Stimulated activated CD4-positive, alpha-beta T cell treated with anti-CD3 and anti-CD28 coated beads, Interleukin-1b, Interleukin-23, amount 100 ng/mL, for 1 hour (primary cell): ENCODE data around the gene PPP1R14B.

Experiments
- DNase-seq, 2 donors: peaks; one replicate each; pipeline ENCODE4 v3.0.0-alpha.2; 2020; ENCODE audit warnings: low read depth in 2 of 2

PPP1R14B gene

GRCh38 chr11:64245797-64246620 lies 734 bp downstream of the PPP1R14B start:
- DNase-seq: peak in 1 of 2 donors; percentile 73

GRCh38 chr11:64245401-64245796 lies 1.3 kb downstream of the PPP1R14B start:
- DNase-seq: no peak

GRCh38 chr11:64244966-64245365 lies 1.8 kb downstream of the PPP1R14B start:
- no peak for DNase-seq

GRCh38 chr11:64244107-64244506 lies 2.6 kb downstream of the PPP1R14B start:
- no peak for DNase-seq

GRCh38 chr11:64243236-64243854 lies 3.4 kb downstream of the PPP1R14B start:
- no peak for DNase-seq

GRCh38 chr11:64241491-64242374 lies 5.0 kb downstream of the PPP1R14B start:
- peak; percentile 99 to 100 for DNase-seq

DNA sequence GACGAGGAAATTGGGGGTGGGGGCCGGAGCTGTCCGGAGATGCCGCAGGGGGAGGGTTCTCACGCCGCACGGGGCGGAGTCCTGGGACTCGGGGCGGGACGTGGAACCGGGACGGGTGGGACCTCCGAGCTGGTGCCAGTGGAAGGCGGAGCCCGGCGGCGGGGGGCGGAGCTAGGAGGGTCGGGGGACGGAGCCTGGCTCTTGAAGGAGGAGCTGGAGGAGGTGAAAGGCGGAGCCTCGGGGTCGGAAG lies 5.6 kb downstream of the PPP1R14B start:
- no peak for DNase-seq

DNA sequence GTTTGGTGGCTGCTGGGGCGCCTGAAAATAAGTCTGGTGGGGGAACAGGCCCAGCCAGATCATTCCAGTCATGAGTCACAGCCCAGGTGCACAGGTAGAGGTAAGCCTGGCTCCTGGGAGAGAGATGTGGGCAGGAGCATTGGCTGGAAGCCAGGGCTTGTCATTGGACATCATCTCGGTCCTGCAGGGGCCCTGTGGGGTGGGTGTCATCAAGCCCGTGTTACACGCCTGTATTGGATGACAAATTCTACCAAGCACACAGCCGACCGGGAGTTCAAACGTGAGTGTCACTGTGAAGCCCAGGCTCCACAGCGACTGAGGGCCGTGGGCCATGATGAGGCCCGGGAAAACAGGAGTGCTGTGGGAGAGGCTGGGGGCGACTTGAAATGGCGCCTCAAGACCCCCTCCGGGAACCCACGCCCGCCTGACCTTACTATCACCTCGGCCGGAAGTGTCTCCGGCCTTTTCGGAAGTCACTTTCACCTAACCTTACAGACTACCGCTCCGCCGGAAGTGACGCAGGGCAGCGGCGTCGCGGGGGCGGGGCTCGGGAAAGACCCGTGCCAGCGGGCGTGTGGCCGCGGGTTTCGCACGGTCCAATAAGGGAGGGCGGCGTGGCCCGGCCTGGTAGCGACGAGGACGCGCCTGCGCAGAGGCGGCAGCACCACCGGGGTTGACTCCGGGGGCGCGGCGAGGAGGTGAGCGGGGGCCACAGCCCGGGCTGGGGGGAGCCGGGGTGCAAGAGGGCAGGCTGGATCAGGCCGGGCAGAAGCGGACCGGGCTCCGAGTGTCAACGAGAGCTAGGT lies 6.1 kb downstream of the PPP1R14B start, which contains the start of gene FKBP2:
Gene FKBP2 (plus strand): TSS at position 661 of the 806 bp plus-strand sequence. CDS start 1,293 bp downstream, outside the sequence.
- DNase-seq: peak; percentile 95 to 96

GRCh38 chr11:64239662-64240434 lies 6.9 kb downstream of the PPP1R14B start:
- no peak for DNase-seq

- DNase-seq: no peak
These were observed 7.7 kb downstream of the PPP1R14B start for GRCh38 chr11:64238999-64239398.

- no peak for DNase-seq
These were observed 8.7 kb downstream of the PPP1R14B start for GRCh38 chr11:64238076-64238475.

DNA sequence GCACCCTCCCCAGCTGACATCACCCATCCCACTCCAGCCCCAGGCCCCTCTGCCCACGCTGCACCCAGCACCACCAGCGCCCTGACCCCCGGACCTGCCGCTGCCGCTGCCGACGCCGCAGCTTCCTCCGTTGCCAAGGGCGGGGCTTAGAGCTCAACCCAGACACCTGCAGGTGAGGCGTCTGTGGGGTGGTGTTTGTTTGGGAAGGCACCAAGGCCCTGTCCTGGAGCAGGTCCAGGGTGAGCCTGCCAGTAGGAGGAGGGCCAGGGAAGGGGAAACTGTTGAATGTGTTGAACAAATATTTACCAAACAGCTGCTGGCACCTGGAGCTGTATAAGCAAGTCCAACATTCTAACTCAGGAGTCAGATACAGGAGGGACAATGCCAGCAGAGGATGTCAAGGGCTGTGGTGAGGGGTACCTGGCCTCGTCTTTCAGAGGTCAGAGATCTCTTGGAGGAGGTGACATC lies 9.2 kb downstream of the PPP1R14B start:
- DNase-seq: no peak

DNA sequence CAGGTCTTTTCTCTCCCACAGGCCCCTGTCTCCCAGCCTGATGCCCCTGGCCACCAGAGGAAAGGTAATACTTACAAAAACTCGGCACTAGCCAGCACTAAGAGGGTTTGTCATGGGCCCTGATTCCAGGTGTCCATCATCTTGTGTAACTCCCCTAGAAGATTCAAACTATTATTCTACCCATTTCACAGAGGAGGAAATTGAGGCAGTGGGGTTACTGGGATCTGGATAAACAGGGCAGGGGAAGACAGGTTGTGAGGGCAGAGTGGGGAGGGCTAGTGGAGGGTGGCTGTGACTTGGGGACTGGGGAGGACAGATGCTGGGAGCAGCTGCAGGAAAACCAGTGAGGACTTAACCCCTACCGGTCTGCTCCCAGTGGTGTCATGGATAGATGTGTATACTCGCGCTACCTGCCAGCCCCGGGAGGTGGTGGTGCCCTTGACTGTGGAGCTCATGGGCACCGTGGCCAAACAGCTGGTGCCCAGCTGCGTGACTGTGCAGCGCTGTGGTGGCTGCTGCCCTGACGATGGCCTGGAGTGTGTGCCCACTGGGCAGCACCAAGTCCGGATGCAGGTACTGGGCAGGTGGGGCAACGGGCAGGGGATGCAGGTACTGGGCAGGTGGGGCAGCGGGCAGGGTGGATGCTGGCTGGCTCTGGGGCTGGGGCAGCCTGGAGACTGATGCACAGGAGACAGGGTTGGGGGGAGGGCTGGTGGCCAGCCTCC lies 11.1 kb downstream of the PPP1R14B start:
- no peak for DNase-seq

DNA sequence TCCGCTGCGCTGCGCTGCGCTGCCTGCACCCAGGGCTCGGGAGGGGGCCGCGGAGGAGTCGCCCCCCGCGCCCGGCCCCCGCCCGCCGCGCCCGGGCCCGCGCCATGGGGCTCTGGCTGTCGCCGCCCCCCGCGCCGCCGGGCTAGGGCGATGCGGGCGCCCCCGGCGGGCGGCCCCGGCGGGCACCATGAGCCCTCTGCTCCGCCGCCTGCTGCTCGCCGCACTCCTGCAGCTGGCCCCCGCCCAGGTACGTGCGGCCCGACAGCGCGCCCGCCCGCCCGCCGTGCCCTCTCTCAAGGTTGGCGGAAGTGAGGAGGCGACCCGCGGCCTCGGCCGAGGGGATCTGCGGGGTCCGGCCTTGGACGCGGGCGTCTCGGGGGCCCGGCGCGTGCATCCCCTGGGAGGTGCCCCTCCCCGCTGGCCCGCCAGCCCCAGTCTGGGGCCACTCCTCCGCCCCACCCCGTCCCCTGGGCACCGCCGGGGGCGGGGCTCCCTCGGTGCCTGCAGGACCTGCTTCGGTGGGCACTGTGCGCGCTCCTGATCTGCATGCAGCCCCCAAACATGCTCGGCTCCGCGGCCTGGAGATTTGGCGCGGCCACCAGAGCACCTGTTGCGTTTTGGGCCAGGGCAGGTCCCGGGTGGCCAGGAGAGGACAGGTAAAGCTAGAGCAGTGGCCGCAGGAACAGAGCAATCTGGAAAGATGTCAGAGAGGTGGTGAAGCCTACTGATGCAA lies 11.9 kb downstream of the PPP1R14B start:
- no peak for DNase-seq

DNA sequence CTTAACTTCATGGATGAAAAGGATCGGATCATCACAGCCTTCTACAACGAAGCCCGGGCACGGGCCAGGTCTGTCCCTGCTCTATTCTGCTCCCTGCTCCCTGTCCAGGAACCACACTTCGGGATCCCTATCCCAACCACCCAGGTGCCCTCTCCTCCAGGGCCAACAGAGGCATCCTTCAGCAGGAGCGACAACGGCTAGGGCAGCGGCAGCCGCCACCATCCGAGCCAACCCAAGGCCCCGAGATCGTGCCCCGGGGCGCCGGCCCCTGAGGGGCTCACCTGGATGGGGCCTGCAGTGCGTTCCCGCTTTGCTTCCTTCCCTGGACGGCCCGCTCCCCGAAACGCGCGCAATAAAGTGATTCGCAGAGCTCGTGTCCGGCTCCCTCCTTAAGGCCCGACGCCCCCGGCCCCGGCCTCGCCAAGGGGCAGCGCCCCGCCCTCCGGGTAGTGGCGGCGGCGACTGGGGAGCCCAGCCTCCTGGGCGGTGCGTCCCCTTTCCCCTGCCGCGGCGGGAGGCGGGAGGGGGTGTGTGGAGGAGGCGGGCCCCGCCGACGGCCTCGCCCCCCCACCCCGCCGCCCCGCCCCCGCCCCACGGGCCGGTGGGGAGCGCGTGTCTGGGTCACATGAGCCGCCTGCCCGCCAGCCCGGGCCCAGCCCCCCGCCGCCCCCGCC lies 12.7 kb downstream of the PPP1R14B start, which contains the start of gene VEGFB:
Gene VEGFB (plus strand): TSS at position 672 of the 674 bp plus-strand sequence. CDS start 250 bp downstream, outside the sequence.
- DNase-seq: no peak

GRCh38 chr11:64232967-64233315 lies 13.8 kb downstream of the PPP1R14B start:
- DNase-seq: no peak

DNA sequence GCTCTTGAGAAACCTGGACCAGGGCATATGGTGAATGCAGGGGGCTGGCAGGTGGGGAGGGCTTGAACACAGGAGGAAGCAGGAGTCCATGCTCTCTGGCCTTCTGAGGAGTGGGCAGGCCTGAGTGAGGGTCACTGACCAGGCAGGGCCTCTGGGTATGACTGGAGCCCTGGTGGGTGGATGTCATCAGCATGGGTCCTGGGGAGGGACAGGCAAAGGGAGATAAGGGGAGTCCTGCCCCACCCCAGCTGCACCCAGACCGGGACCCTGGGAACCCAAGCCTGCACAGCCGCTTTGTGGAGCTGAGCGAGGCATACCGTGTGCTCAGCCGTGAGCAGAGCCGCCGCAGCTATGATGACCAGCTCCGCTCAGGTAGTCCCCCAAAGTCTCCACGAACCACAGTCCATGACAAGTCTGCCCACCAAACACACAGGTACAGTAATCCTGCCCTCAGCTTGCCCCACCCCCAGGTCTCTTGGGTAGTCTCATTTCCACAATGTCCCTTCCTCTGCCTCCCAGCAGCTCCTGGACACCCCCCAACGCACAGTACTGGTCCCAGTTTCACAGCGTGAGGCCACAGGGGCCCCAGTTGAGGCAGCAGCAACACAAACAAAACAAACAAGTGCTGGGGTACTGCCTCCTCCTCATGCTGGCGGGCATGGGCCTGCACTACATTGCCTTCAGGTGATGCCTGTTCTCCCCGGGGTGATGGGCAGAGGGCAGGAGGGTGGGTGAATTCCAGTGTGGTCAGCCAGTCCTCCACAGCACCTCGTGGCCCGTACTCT lies 14.4 kb downstream of the PPP1R14B start:
- DNase-seq: no peak

DNA sequence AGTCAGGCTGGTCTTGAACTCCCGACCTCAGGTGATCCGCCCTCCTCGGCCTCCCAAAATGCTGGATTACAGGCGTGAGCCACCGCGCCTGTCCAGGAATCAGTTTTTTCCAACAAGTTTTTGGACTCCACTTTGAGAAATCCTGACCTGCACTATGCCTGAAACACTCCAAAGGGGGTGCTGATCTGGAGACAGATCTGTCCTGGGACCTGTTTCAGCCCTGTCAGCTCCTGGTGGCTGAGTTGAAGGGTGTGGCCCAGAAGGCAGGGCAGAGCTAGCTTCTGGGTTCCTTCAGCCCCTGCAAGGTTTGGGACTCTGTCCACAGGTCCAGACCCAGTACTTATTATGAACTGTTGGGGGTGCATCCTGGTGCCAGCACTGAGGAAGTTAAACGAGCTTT lies 15.2 kb downstream of the PPP1R14B start:
- no peak for DNase-seq
